HG02642 (cell line): ENCODE results near the gene FANCG.

ENCODE experiments used
- ATAC-seq: cut with Tn5 transposase; IDR thresholded peaks from one replicate; pipeline ENCODE4 v1.9.1; 2021; ENCODE audit warnings: mild to moderate bottlenecking; ENCODE audit not compliant: unreplicated experiment, poor library complexity

FANCG gene

GRCh38 chr9:35069020-35069419 lies 10.7 kb downstream of the FANCG start:
- ATAC-seq, result no peak

- no peak for ATAC-seq
These were observed 12.7 kb downstream of the FANCG start for GRCh38 chr9:35067056-35067455.

- ATAC-seq, result no peak
These were observed 19.1 kb downstream of the FANCG start for GRCh38 chr9:35060548-35061207.

- ATAC-seq, result no peak
These were observed 20.3 kb downstream of the FANCG start for GRCh38 chr9:35059438-35059837.

GRCh38 chr9:35057271-35057620 lies 22.5 kb downstream of the FANCG start:
- no peak for ATAC-seq

GRCh38 chr9:35056571-35057270 lies 23.0 kb downstream of the FANCG start:
- ATAC-seq, result no peak

GRCh38 chr9:35054871-35055644 lies 24.7 kb downstream of the FANCG start:
- ATAC-seq, result no peak

- ATAC-seq, result no peak
These were observed 25.4 kb downstream of the FANCG start for GRCh38 chr9:35054185-35054835.

GRCh38 chr9:35051069-35051967 lies 28.4 kb downstream of the FANCG start:
- no peak for ATAC-seq

GRCh38 chr9:35048511-35048910 lies 31.2 kb downstream of the FANCG start:
- ATAC-seq, result no peak

GRCh38 chr9:35044071-35044470 lies 35.7 kb downstream of the FANCG start:
- ATAC-seq, result no peak

GRCh38 chr9:35042891-35043545 lies 36.7 kb downstream of the FANCG start:
- ATAC-seq, result no peak

GRCh38 chr9:35042081-35042604 lies 37.6 kb downstream of the FANCG start:
- ATAC-seq, result no peak

GRCh38 chr9:35035851-35036701 lies 43.7 kb downstream of the FANCG start:
- no peak for ATAC-seq

GRCh38 chr9:35033101-35033500 lies 46.6 kb downstream of the FANCG start:
- no peak for ATAC-seq

- ATAC-seq, result no peak
These were observed 49.9 kb downstream of the FANCG start for GRCh38 chr9:35029852-35030251.

GRCh38 chr9:35029241-35029640 lies 50.5 kb downstream of the FANCG start:
- no peak for ATAC-seq

GRCh38 chr9:35028341-35028740 lies 51.4 kb downstream of the FANCG start:
- no peak for ATAC-seq
